ENCODE measurements around the gene CCDC57. TPM values are rescaled to one million over a fixed set of nuclear protein-coding genes. Genes with fewer than 3 reads are reported as not detected.

The CCDC57 gene
- total RNA-seq, 2 donors from 2014 or later = 19.4 to 58.1 TPM

- no peaks in the 10 kb centered on the region for H3K9me3 ChIP-seq
- no peak overlapping the region for H3K4me3 ChIP-seq
- TF ChIP-seq CTCF (IDR thresholded peaks at IDR 0.05) = no peak
- DNase-seq (ENCODE audit: low spot score) (no peak), ATAC-seq (ENCODE audit: insufficient number of reproducible peaks, low FRiP score, low read depth) (no peak)
- H3K27ac ChIP-seq = no peak overlapping the region
- peaks cover 81% of the 10 kb centered on the region for H3K36me3 ChIP-seq
- H3K4me1 ChIP-seq (ENCODE audit: control insufficient read depth in 1 of 2, low read depth in 2 of 2) = no peaks in the 10 kb centered on the region
- H3K27me3 ChIP-seq (replicated peaks; ENCODE audit: insufficient read depth) = no peaks in the 10 kb centered on the region
These were observed 123.6 kb downstream of the CCDC57 start for GRCh38 chr17:82088838-82089722.

- Histone ChIP-seq H3K36me3 (peaks cover 84% of the 10 kb centered on the region), H3K4me1 (ENCODE audit: control insufficient read depth in 1 of 2, low read depth in 2 of 2) (no peaks in the 10 kb centered on the region), H3K9me3 (no peaks in the 10 kb centered on the region), H3K27me3 (replicated peaks; ENCODE audit: insufficient read depth) (no peaks in the 10 kb centered on the region), H3K27ac (no peak overlapping the region), H3K4me3 (no peak overlapping the region)
- ATAC-seq (ENCODE audit: insufficient number of reproducible peaks, low FRiP score, low read depth) (no peak), DNase-seq (ENCODE audit: low spot score) (no peak)
- TF ChIP-seq CTCF (IDR thresholded peaks at IDR 0.05) = no peak
These were observed 124.4 kb downstream of the CCDC57 start for GRCh38 chr17:82087961-82088837.

- no peak for TF ChIP-seq CTCF (IDR thresholded peaks at IDR 0.05)
- DNase-seq (ENCODE audit: low spot score) (no peak), ATAC-seq (ENCODE audit: insufficient number of reproducible peaks, low FRiP score, low read depth) (no peak)
- Histone ChIP-seq H3K27ac (no peak overlapping the region), H3K36me3 (peaks cover 85% of the 10 kb centered on the region), H3K9me3 (no peaks in the 10 kb centered on the region), H3K4me3 (no peak overlapping the region), H3K27me3 (replicated peaks; ENCODE audit: insufficient read depth) (no peaks in the 10 kb centered on the region), H3K4me1 (ENCODE audit: control insufficient read depth in 1 of 2, low read depth in 2 of 2) (no peaks in the 10 kb centered on the region)
These were observed 125.4 kb downstream of the CCDC57 start for GRCh38 chr17:82086941-82087906.

GRCh38 chr17:82085931-82086764, 126.5 kb downstream of the CCDC57 start:
- H3K36me3 ChIP-seq = peaks cover 86% of the 10 kb centered on the region
- no peaks in the 10 kb centered on the region for H3K27me3 ChIP-seq (replicated peaks; ENCODE audit: insufficient read depth)
- no peaks in the 10 kb centered on the region for H3K4me1 ChIP-seq (ENCODE audit: control insufficient read depth in 1 of 2, low read depth in 2 of 2)
- no peak for DNase-seq (ENCODE audit: low spot score)
- no peak overlapping the region for H3K27ac ChIP-seq
- H3K4me3 ChIP-seq = no peak overlapping the region
- H3K9me3 ChIP-seq = no peaks in the 10 kb centered on the region
- no peak for ATAC-seq (ENCODE audit: insufficient number of reproducible peaks, low FRiP score, low read depth)
- TF ChIP-seq CTCF (IDR thresholded peaks at IDR 0.05) = no peak
